Measurements from ENCODE around the gene SLC6A12.

DNA sequence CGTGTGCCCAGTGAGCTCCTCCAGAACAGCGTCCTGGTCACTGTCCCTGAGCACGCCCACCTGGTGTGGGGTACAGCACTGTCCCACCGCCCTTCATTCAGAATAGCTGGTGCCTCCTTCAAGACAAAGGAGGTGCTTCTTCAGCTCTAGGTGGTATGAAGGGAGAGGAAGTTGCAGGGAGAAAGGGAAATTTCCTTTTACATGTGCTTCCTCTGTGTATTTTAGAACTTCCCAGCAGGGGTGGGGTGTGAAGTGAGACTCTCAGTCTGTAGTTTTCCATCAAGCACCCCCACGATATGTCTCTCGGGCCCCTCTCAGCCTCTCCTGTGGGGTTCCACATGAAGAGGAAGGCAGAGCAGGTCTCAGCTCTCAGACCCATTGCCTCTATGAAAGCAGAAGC lies 1.2 kb upstream of the SLC6A12 start:
- TF ChIP-seq, protein P1, sequence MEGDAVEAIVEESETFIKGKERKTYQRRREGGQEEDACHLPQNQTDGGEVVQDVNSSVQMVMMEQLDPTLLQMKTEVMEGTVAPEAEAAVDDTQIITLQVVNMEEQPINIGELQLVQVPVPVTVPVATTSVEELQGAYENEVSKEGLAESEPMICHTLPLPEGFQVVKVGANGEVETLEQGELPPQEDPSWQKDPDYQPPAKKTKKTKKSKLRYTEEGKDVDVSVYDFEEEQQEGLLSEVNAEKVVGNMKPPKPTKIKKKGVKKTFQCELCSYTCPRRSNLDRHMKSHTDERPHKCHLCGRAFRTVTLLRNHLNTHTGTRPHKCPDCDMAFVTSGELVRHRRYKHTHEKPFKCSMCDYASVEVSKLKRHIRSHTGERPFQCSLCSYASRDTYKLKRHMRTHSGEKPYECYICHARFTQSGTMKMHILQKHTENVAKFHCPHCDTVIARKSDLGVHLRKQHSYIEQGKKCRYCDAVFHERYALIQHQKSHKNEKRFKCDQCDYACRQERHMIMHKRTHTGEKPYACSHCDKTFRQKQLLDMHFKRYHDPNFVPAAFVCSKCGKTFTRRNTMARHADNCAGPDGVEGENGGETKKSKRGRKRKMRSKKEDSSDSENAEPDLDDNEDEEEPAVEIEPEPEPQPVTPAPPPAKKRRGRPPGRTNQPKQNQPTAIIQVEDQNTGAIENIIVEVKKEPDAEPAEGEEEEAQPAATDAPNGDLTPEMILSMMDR (IDR thresholded peaks at IDR 0.05) = no peak
- no peak for TF ChIP-seq ZFX (IDR thresholded peaks at IDR 0.05; ENCODE audit: borderline replicate concordance)

Measured in 22Rv1 (cell line).